ENCODE data around the gene DDIAS.
"Not testable (repeated sequence)": the region's sequence is repeated elsewhere in the genome, so short reads cannot be mapped to it uniquely, and the experiment has no call there.

DDIAS gene

DNA sequence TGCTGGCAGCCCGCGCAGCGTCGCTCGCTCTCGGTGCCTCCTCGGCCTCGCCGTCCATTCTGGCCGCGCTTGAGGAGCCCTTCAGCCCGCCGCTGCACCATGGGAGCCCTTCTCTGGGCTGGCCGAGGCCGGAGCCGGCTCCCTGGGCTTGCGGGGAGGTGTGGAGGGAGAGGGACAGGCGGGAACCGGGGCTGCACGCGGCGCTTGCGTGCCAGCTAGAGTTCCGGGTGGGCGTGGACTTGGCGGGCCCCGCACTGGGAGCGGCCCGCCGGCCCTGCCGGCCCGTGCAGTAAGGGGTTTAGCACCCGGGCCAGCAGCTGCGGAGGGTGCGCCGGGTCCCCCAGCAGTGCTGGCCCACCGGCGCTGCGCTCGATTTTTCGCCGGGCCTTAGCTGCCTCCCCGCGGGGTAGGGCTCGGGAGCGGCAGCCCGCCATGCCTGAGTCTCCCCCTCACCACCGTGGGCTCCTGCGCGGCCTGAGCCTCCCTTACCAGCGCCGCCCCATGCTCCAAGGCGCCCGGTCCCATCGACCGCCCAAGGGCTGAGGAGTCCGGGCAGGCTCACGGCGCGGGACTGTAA is 69.1 kb downstream of the DDIAS start:
- not testable (repeated sequence) for DNase-seq

- DNase-seq, result not testable (repeated sequence)
Observed at GRCh38 chr11:82971519-82971946, 70.0 kb downstream of the DDIAS start.

DNA sequence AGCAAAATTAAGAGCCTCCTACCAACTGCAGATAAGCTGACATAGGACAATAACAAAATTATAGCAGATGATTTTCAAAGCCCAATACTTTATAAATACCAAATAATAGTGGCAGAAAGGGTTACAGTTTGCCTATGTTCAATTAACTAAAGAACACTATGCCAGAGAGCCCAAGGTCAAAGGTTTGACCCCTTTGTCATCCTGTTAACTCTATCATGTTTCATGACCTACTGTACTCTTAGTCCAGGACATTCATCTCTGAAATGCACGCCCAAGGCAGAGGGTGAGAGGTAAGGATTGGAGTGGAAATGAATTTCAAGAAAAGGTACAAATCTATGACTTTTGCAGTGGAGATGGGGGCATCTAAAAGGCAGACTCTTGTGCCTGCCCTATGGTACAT is 70.6 kb downstream of the DDIAS start:
- no peak for DNase-seq

DNA sequence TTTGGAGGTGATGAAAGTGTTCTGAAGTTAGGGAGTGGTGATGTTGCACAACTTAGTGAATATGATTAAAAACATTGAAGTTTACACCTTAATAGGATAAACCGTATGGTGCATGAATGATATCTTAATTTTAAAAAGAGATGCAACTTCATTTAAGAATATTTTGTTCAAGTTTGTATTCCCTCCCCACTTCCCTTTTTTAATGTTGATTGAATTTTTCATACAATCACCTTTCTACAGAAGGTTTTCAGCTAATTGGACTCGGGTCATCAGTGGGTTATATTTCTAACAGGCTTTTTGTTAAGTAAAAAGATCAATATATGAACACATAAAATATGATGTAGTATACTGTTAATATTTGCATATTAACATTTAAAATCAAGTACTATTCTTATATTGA is 72.6 kb downstream of the DDIAS start:
- no peak for DNase-seq

DNA sequence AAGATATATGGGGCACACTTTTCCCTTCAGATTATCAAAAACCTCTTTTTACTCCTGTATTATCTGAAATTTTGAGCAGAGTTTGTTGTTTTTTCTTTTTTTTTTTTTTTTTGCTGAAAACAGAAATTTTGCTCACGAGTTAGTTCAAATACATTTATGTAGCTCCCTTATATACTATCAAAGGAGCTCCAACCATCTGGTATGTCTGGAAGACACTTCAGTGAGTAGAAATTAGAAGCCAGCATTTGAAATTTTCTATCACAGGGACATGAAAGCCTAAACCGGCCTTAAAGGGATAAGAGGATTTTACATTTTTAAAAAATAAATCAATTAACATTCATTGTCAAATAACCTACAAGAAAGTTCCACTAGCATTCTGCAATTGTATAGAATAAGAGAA is 73.3 kb downstream of the DDIAS start:
- no peak for DNase-seq

DNA sequence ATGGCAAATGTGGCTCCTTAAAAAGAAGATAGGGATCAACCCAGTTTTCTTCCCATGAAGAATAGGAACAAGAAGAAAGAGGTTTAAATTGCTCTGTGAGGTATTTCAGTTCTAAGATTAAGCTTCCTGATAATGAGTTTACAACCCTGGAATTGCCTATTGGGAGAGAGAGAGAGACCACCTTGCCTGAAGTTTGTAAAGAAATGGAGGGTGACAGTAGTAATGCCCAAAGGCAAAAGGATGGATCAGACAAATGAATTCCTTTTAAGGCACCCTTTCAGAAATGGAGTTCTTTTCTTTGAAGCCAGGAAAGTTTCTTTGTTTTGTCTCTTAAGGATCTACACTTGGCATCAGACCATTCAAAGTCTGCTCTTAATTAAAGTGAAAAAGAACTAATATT is 74.3 kb downstream of the DDIAS start:
- DNase-seq, result no peak

- no peak for DNase-seq
Observed at GRCh38 chr11:82976786-82977185, 75.2 kb downstream of the DDIAS start.

DNA sequence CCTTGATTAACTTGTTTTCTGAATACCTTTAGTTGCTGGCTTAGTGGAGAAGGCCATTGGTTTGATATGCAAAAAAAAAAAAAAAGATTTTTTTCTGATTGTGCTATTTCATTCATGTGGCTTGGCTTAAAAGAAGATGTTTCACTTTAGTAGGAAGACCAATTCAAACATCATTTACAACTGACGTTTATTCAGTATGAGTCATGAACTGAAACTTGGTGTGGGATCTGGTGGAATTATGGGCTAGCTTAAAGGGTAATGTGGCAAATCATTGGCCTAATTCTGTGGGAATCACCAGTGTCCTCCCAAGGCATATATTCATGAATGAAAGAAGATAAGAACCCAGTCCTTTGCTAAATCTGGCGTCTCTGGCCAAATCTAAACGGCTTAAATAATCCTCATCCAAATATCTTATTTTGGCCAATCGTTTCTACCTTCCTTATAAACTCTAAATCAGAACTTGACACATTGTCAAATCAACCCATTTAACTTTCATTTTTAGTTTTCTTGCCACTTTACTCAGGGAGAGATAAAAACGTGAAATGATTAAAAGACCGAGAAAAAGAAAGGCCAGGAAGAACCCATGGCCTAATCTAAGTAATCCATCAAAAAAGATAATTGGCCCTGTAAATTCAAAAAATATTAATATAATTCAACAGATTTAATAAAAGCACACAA is 77.0 kb downstream of the DDIAS start:
- no peak for DNase-seq

- DNase-seq, result no peak
Observed at GRCh38 chr11:82979824-82980223, 78.3 kb downstream of the DDIAS start.

DNA sequence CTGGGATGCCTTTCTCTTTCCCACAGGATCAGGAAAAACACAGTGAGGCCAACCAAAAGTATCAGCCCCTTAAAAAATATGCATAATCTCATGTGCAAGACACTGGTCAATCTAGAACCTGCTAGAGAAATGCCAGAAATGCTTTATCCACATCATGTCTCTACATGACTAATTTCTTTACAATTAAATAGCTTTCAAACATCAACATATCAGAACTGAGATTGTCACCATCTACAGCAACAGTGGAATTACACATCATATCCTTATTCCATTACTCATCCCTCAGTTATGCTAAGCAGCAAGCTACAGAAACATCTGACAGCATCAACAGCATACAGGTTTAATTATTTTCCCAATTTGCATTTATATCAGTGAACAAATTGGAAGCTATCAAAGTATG is 78.8 kb downstream of the DDIAS start:
- DNase-seq, result no peak

- no peak for DNase-seq
Observed at GRCh38 chr11:82980947-82981346, 79.4 kb downstream of the DDIAS start.

DNA sequence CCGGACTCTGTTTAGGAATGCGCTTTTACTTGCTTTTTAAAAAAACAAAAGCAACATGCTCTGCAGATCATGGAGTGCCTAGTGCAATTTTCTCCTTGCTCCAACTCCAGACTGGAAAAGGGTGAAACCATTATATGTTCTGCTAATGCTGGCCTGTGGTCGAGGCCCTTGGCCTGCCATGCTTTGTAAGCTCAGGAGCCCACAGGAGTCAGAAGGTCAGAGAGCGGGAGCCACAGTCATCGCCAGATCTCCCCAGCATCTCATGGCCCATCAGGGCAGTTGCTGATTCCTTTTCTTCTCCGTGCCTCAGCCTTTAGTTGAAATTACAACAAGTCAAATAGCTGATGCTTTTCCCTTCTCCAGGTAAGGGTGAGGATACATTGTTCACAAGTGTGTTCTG is 80.3 kb downstream of the DDIAS start:
- no peak for DNase-seq

All from GF-D8 (cell line).